ENCODE results near the gene DET1. TPM values are rescaled to one million over a fixed set of nuclear protein-coding genes. Genes with fewer than 3 reads are reported as not detected.

Gene DET1
- total RNA-seq, 5 donors from 2014 or later (not counting 1 experiment from before 2014, with no cell fraction given), result 4.1 to 9.4 (median 6.4) TPM

DNA sequence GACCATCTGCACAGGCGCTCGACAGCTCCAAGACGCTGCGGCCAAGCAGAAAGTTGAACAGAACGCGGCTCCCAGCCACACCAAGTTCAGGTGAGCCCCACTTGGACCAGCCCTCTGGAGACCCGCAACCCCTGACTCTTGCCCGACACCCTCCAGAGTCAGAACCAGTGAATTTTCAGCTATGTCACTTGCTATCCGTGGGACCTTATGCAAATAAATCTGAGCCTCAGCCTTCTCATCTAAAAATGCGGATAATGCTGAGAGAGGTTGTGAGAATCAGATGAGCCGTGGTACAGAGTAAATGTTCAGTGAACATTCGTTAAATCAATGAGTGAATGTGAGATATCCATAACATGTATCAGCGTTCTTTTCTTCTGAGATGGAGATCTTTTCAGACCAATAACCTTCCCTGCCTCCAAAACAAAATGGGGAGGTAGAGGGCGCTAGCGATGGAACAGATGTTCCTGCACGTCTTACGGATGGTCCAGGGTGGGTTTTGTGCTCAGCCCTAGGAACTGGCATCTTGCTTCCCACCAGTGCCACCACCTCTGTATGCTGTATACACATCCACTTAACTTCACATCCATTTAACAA, 78.4 kb downstream of the DET1 start:
- WGBS (ENCODE audit: insufficient coverage), result 5% methylated on average over 12 of the region's 17 CpGs
- ATAC-seq (replicated peaks in 1 of 4), result peak in 1 of 4 experiments; percentile 1
- Mint-ChIP-seq H3K27me3 (no peaks in the 10 kb centered on the region), H3K4me3 (peak overlapping the region; percentile 87 to 94 (median 93)), H3K36me3 (peaks cover 21% of the 10 kb centered on the region), H3K9me3 (no peaks in the 10 kb centered on the region), H3K4me1 (peaks cover 23 to 37% (median 37%) of the 10 kb centered on the region in 3 donors), H3K27ac (peak overlapping the region; percentile 98 to 100)
- ChIA-PET POLR2A (no interaction called here), CTCF (interaction anchor here in 1 of 2 donors (0.8 kb wide), 1 partner anchor 156 kb away, joined by 5 read pairs; no protein-coding TSS in a partner anchor)
- DNase-seq, result no peak
- H3K27ac ChIP-seq (ENCODE audit: low read length), result peak overlapping the region; percentile 92
- peaks cover 6 to 28% of the 10 kb centered on the region in 2 donors for H3K36me3 ChIP-seq (ENCODE audit: control insufficient read depth in 2 of 2, extremely low read depth in 1 of 2, insufficient read depth in 1 of 2, low read length in 1 of 2)
- H3K9me3 ChIP-seq, result no peaks in the 10 kb centered on the region
- peaks cover 19 to 20% of the 10 kb centered on the region in 2 experiments for H3K4me1 ChIP-seq (ENCODE audit: control insufficient read depth in 1 of 2, extremely low read depth in 1 of 2, insufficient read depth in 2 of 2, low read length in 2 of 2)
- H3K27me3 ChIP-seq (replicated peaks in 1 of 2; ENCODE audit: control insufficient read depth in 2 of 2, extremely low read depth in 1 of 2, insufficient read depth in 2 of 2, low read length in 1 of 2), result no peaks in the 10 kb centered on the region
- peak overlapping the region; percentile 73 to 96 for H3K4me3 ChIP-seq (ENCODE audit: control insufficient read depth in 1 of 2, extremely low read depth in 1 of 2, low read length in 1 of 2)

- CTCF ChIA-PET, result interaction anchor here in 1 of 2 donors (0.8 kb wide), 2 partner anchors 157 to 438 kb away, joined by 5 read pairs; no protein-coding TSS in a partner anchor
- peak; percentile 75 to 94 (median 85) for DNase-seq
- ATAC-seq (replicated peaks in 1 of 4), result peak; percentile 92 to 96 (median 94)
- Histone ChIP-seq H3K4me3 (ENCODE audit: control insufficient read depth in 1 of 2, extremely low read depth in 1 of 2, low read length in 1 of 2) (peak within 1 kb of the TSS; percentile 73 to 96), H3K27me3 (replicated peaks in 1 of 2; ENCODE audit: control insufficient read depth in 2 of 2, extremely low read depth in 1 of 2, insufficient read depth in 2 of 2, low read length in 1 of 2) (no peaks in the 10 kb centered on the region), H3K27ac (ENCODE audit: low read length) (peak within 1 kb of the TSS; percentile 92), H3K9me3 (no peaks in the 10 kb centered on the region), H3K36me3 (ENCODE audit: control insufficient read depth in 2 of 2, extremely low read depth in 1 of 2, insufficient read depth in 1 of 2, low read length in 1 of 2) (peaks cover 7 to 29% of the 10 kb centered on the region in 2 donors), H3K4me1 (ENCODE audit: control insufficient read depth in 1 of 2, extremely low read depth in 1 of 2, insufficient read depth in 2 of 2, low read length in 2 of 2) (peaks cover 19 to 20% of the 10 kb centered on the region in 2 experiments)
- Mint-ChIP-seq H3K4me1 (peaks cover 22 to 37% (median 37%) of the 10 kb centered on the region in 3 donors), H3K4me3 (peak within 1 kb of the TSS; percentile 87 to 94 (median 93)), H3K27me3 (no peaks in the 10 kb centered on the region), H3K9me3 (no peaks in the 10 kb centered on the region), H3K36me3 (peaks cover 16% of the 10 kb centered on the region), H3K27ac (peak within 1 kb of the TSS; percentile 98 to 100)
- under 1% methylated on average over 41 of the region's 55 CpGs for WGBS (ENCODE audit: insufficient coverage)
- POLR2A ChIA-PET, result no interaction called here
These were observed 79.2 kb downstream of the DET1 start, which contains the start of the genes MRPL46 and MRPS11 for GRCh38 chr15:88467073-88467934. Gene MRPL46, minus strand, starts transcription at chr15:88467388. Its CDS starts 11 bp downstream, at chr15:88467377. Gene MRPS11, plus strand, starts transcription at chr15:88467708. Its CDS starts 10 bp downstream, at chr15:88467718.

GRCh38 chr15:88465633-88466224, 80.8 kb downstream of the DET1 start:
- Mint-ChIP-seq H3K36me3 (peaks cover 20% of the 10 kb centered on the region), H3K27ac (no peak overlapping the region), H3K4me1 (peaks cover 15 to 37% (median 37%) of the 10 kb centered on the region in 3 donors), H3K27me3 (no peaks in the 10 kb centered on the region), H3K4me3 (peak overlapping the region; percentile 87 to 94 (median 93)), H3K9me3 (no peaks in the 10 kb centered on the region)
- ChIA-PET POLR2A (no interaction called here), CTCF (interaction anchor here in 1 of 2 donors (1.2 kb wide), 1 partner anchor 11 kb away, joined by 4 read pairs; no protein-coding TSS in a partner anchor)
- Histone ChIP-seq H3K9me3 (no peaks in the 10 kb centered on the region), H3K4me1 (ENCODE audit: control insufficient read depth in 1 of 2, extremely low read depth in 1 of 2, insufficient read depth in 2 of 2, low read length in 2 of 2) (peaks cover 19 to 20% of the 10 kb centered on the region in 2 experiments), H3K27ac (ENCODE audit: low read length) (no peak overlapping the region), H3K36me3 (ENCODE audit: control insufficient read depth in 2 of 2, extremely low read depth in 1 of 2, insufficient read depth in 1 of 2, low read length in 1 of 2) (peaks cover 7 to 45% of the 10 kb centered on the region in 2 donors), H3K27me3 (replicated peaks in 1 of 2; ENCODE audit: control insufficient read depth in 2 of 2, extremely low read depth in 1 of 2, insufficient read depth in 2 of 2, low read length in 1 of 2) (no peaks in the 10 kb centered on the region), H3K4me3 (ENCODE audit: control insufficient read depth in 1 of 2, extremely low read depth in 1 of 2, low read length in 1 of 2) (no peak overlapping the region)
- WGBS (ENCODE audit: insufficient coverage), result 100% methylated on average over 1 of the region's 4 CpGs
- ATAC-seq (replicated peaks in 1 of 4), result no peak
- no peak for DNase-seq

DNA sequence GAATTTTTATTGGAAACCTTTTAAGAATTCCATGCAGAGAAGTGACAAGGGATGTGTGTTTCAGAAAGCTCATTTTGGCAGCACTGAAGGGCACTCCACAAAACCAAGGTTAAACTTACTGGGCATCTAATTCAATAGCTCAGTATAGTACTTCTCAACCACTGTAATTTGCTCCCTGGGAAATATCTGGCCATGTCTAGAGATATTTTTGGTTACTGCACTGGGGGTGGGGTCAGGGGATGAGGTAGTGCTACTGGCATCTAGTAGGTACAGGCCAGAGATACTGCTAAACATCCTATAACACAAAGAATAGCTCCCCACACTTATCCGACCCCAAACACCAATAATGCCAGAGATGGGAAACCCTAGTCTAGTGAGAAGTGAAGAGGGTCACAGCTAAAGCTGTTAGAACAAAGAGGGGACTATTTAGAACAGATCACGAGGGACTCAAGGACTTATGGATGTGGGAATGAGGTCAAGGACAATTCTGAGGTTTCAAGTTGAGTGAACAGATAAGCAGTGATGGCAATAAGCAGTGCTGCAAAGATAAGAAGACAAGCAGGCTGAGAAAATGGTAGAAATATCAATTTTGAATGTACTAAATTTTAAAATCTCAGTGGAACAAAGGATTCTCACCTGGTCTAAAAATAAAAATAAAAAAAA, 82.5 kb downstream of the DET1 start:
- H3K9me3 ChIP-seq, result no peaks in the 10 kb centered on the region
- Mint-ChIP-seq H3K36me3 (peaks cover 29% of the 10 kb centered on the region), H3K27ac (no peak overlapping the region), H3K4me3 (no peak overlapping the region), H3K9me3 (no peaks in the 10 kb centered on the region), H3K27me3 (no peaks in the 10 kb centered on the region), H3K4me1 (peaks cover 15 to 37% (median 37%) of the 10 kb centered on the region in 3 donors)
- ATAC-seq (replicated peaks in 1 of 4), result no peak
- ChIA-PET CTCF (interaction anchor here (0.6 to 1.0 kb wide), 3 partner anchors 11 to 666 kb away, joined by 3 to 5 read pairs (median 3); no protein-coding TSS in a partner anchor), POLR2A (interaction anchor here in 1 of 2 donors (0.5 to 0.6 kb wide), 2 partner anchors 11 to 204 kb away, joined by 6 to 13 read pairs; no protein-coding TSS in a partner anchor)
- no peak overlapping the region for H3K4me3 ChIP-seq (ENCODE audit: control insufficient read depth in 1 of 2, extremely low read depth in 1 of 2, low read length in 1 of 2)
- WGBS (ENCODE audit: insufficient coverage), result 69% methylated on average over 1 of the region's 2 CpGs
- peaks cover 19 to 20% of the 10 kb centered on the region in 2 experiments for H3K4me1 ChIP-seq (ENCODE audit: control insufficient read depth in 1 of 2, extremely low read depth in 1 of 2, insufficient read depth in 2 of 2, low read length in 2 of 2)
- DNase-seq, result no peak
- no peaks in the 10 kb centered on the region for H3K27me3 ChIP-seq (replicated peaks in 1 of 2; ENCODE audit: control insufficient read depth in 2 of 2, extremely low read depth in 1 of 2, insufficient read depth in 2 of 2, low read length in 1 of 2)
- H3K27ac ChIP-seq (ENCODE audit: low read length), result no peak overlapping the region
- H3K36me3 ChIP-seq (ENCODE audit: control insufficient read depth in 2 of 2, extremely low read depth in 1 of 2, insufficient read depth in 1 of 2, low read length in 1 of 2), result peaks cover 14 to 57% of the 10 kb centered on the region in 2 donors

Other genes starting within 250 kb of the DET1 start
- 10 to 100 TPM; 12.0 to 26.4 (median 21.0) TPM for gene MRPL46, start 79.3 kb downstream of the DET1 start, total RNA-seq
- gene MRPS11, start 79.0 kb downstream of the DET1 start, total RNA-seq, result 10 to 100 TPM; 16.7 to 33.0 (median 27.4) TPM
- 10 to 100 TPM; 31.1 to 69.2 (median 51.5) TPM for gene AEN, start 74.7 kb upstream of the DET1 start, total RNA-seq
- 100 to 1,000 TPM; 141 to 206 (median 153) TPM for gene ISG20, start 92.3 kb upstream of the DET1 start, total RNA-seq